IMR-90 (cell line): ENCODE data around the gene R3HDML.

Experiments used
- BHLHE40 ChIP-seq: fragments of 150-350 bp; IDR thresholded peaks from 2 replicates; pipeline ENCODE4 v1.6.1; 2016; ENCODE audit warnings: mild to moderate bottlenecking, low read depth, low read length
- CEBPB ChIP-seq: IDR thresholded peaks from 2 replicates; pipeline ENCODE4 v1.6.1; 2012; ENCODE audit warnings: low read depth, low read length, improper control_type of control experiment
- CTCF ChIP-seq: conservative IDR thresholded peaks from 2 replicates; pipeline ENCODE4 v1.5.1; 2012; ENCODE audit warnings: mild to moderate bottlenecking, low read depth, low read length, improper control_type of control experiment
- ELK1 ChIP-seq: fragments of 150-350 bp; IDR thresholded peaks from 2 replicates; pipeline ENCODE4 v1.6.1; 2016; ENCODE audit warnings: low read depth, mild to moderate bottlenecking, low read length, moderate library complexity, borderline replicate concordance
- FOS ChIP-seq: fragments of 150-350 bp; IDR thresholded peaks from 2 replicates; pipeline ENCODE4 v1.6.1; 2016; ENCODE audit warnings: low read depth, low read length
- MAZ ChIP-seq: IDR thresholded peaks from 2 replicates; pipeline ENCODE4 v1.6.1; 2012; ENCODE audit warnings: low read depth, mild to moderate bottlenecking, low read length, improper control_type of control experiment, moderate library complexity, borderline replicate concordance
- MXI1 ChIP-seq: IDR thresholded peaks from 2 replicates; pipeline ENCODE4 v1.6.1; 2012; ENCODE audit warnings: low read depth, mild to moderate bottlenecking, low read length, moderate library complexity, borderline replicate concordance
- POLR2A ChIP-seq: IDR thresholded peaks from 2 replicates; pipeline ENCODE4 v1.6.1; 2012; ENCODE audit warnings: mild to moderate bottlenecking, low read depth, low read length
- RAD21 ChIP-seq: IDR thresholded peaks from 2 replicates; pipeline ENCODE4 v1.6.1; 2012; ENCODE audit warnings: low read length, improper control_type of control experiment
- RCOR1 ChIP-seq: IDR thresholded peaks from 2 replicates; pipeline ENCODE4 v1.6.1; 2012; ENCODE audit warnings: mild to moderate bottlenecking, low read length, improper control_type of control experiment; ENCODE audit not compliant: insufficient replicate concordance
- RFX5 ChIP-seq: IDR thresholded peaks from 2 replicates; pipeline ENCODE4 v1.8.0; 2012; ENCODE audit warnings: low read depth, mild to moderate bottlenecking, low read length, moderate library complexity
- SMC3 ChIP-seq: fragments of 150-350 bp; IDR thresholded peaks from 2 replicates; pipeline ENCODE4 v1.6.1; 2016; ENCODE audit warnings: low read depth, mild to moderate bottlenecking, antibody characterized with exemption, low read length, moderate library complexity
- USF2 ChIP-seq: fragments of 150-350 bp; IDR thresholded peaks from 2 replicates; pipeline ENCODE4 v1.6.1; 2017; ENCODE audit warnings: mild to moderate bottlenecking, antibody characterized with exemption, low read length, low read depth

GRCh38 chr20:44324343-44324742, 12.5 kb upstream of the R3HDML start:
- TF ChIP-seq CTCF = no peak
- no peak for TF ChIP-seq POLR2A
- no peak for TF ChIP-seq BHLHE40
- no peak for TF ChIP-seq FOS
- no peak for TF ChIP-seq MXI1
- no peak for TF ChIP-seq RCOR1
- TF ChIP-seq RAD21 = no peak
- TF ChIP-seq MAZ = no peak
- TF ChIP-seq SMC3 = no peak
- no peak for TF ChIP-seq USF2
- no peak for TF ChIP-seq RFX5
- TF ChIP-seq CEBPB = no peak
- no peak for TF ChIP-seq ELK1
